Adrenal gland (tissue), 5 donors: ENCODE data around the gene SOBP.

Experiments
- POLR2A ChIP-seq, 2 donors: fragments of 450-650 bp; IDR thresholded peaks; one replicate each; pipeline ENCODE4 v1.6.1; 2017; ENCODE audit warnings: antibody characterized with exemption in 2 of 2, mild to moderate bottlenecking in 2 of 2, moderate library complexity in 1 of 2
- TF ChIP-seq, protein P1 (sequence below), 6 experiments: fragments of 450-650 bp in 4 of 6; fragments of 200-600 bp in 2 of 6; sonication (generic) in 1 of 6; IDR thresholded peaks; 1 replicate in 5 of 6; 2 replicates in 1 of 6; pipeline versions ENCODE4 v1.5.1 to v1.8.0; 2016 to 2021; ENCODE audit warnings: antibody characterized with exemption in 6 of 6, mild to moderate bottlenecking in 2 of 6, moderate library complexity in 1 of 6
- donor health status: DM: no; HTN: no; CAD: no.

DNA sequence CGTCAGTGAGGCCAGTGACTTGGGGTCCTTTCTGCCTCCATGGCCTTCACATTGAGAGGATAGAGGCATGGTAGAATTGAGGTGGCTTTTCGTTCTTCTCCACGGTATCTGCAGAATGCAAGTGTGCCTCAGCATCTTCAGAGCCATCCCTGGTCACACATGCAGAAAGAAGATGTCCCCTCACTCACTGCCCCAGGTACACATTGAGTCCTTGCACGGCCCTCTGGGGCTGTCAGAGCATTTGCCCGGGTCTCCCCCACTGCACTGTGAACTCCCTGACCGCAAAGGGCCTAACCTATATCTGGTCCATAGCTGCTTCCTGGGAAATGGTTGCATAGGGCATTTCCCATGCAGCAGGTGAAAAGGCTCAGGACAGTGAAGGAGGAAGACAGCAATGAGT is 218.5 kb downstream of the SOBP start:
- TF ChIP-seq, protein P1, sequence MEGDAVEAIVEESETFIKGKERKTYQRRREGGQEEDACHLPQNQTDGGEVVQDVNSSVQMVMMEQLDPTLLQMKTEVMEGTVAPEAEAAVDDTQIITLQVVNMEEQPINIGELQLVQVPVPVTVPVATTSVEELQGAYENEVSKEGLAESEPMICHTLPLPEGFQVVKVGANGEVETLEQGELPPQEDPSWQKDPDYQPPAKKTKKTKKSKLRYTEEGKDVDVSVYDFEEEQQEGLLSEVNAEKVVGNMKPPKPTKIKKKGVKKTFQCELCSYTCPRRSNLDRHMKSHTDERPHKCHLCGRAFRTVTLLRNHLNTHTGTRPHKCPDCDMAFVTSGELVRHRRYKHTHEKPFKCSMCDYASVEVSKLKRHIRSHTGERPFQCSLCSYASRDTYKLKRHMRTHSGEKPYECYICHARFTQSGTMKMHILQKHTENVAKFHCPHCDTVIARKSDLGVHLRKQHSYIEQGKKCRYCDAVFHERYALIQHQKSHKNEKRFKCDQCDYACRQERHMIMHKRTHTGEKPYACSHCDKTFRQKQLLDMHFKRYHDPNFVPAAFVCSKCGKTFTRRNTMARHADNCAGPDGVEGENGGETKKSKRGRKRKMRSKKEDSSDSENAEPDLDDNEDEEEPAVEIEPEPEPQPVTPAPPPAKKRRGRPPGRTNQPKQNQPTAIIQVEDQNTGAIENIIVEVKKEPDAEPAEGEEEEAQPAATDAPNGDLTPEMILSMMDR (IDR thresholded peaks at IDR 0.05): no peak
- no peak for TF ChIP-seq POLR2A (IDR thresholded peaks at IDR 0.05)
